RKO (cell line): ENCODE data around the gene ABTB1.
"Not testable (repeated sequence)": the region's sequence is repeated elsewhere in the genome, so short reads cannot be mapped to it uniquely, and the experiment has no call there.

Experiments
- DNase-seq: peaks from one replicate; pipeline ENCODE4 v3.0.0-alpha.2; 2016; ENCODE audit warnings: low spot score

Gene ABTB1

GRCh38 chr3:127673191-127674100, 694 bp downstream of the ABTB1 start:
- peak; percentile 68 for DNase-seq

GRCh38 chr3:127674101-127674721, 1.5 kb downstream of the ABTB1 start:
- no peak for DNase-seq

- no peak for DNase-seq
Measured at GRCh38 chr3:127674790-127675189, 2.0 kb downstream of the ABTB1 start.

- DNase-seq, result no peak
Measured at GRCh38 chr3:127675651-127676391, 3.1 kb downstream of the ABTB1 start.

- DNase-seq, result no peak
Measured at GRCh38 chr3:127676456-127676855, 3.7 kb downstream of the ABTB1 start.

- DNase-seq, result no peak
Measured at GRCh38 chr3:127676921-127677351, 4.2 kb downstream of the ABTB1 start.

GRCh38 chr3:127677541-127678314, 5.0 kb downstream of the ABTB1 start:
- DNase-seq, result no peak

GRCh38 chr3:127678315-127678599, 5.5 kb downstream of the ABTB1 start:
- DNase-seq, result no peak

GRCh38 chr3:127678611-127679533, 6.1 kb downstream of the ABTB1 start:
- no peak for DNase-seq

- DNase-seq, result no peak
Measured at GRCh38 chr3:127679534-127680145, 6.9 kb downstream of the ABTB1 start.

GRCh38 chr3:127680146-127680661, 7.5 kb downstream of the ABTB1 start:
- DNase-seq, result no peak

GRCh38 chr3:127680798-127681221, 8.1 kb downstream of the ABTB1 start:
- DNase-seq, result no peak

GRCh38 chr3:127682175-127682554, 9.4 kb downstream of the ABTB1 start:
- DNase-seq, result not testable (repeated sequence)

GRCh38 chr3:127682561-127682960, 9.8 kb downstream of the ABTB1 start:
- DNase-seq, result no peak

- DNase-seq, result no peak
Measured at GRCh38 chr3:127684871-127685707, 12.3 kb downstream of the ABTB1 start.

- no peak for DNase-seq
Measured at GRCh38 chr3:127685708-127686511, 13.2 kb downstream of the ABTB1 start.

GRCh38 chr3:127686512-127686894, 13.8 kb downstream of the ABTB1 start:
- DNase-seq, result no peak

- DNase-seq, result no peak
Measured at GRCh38 chr3:127687228-127687737, 14.5 kb downstream of the ABTB1 start.
